Stimulated activated naive CD8-positive, alpha-beta T cell treated with anti-CD3 and anti-CD28 coated beads, Interleukin-15, Interleukin-2, amounts not matched to agents 100 ng/mL and 50 ng/mL, for 24 hours (primary cell): Measurements from ENCODE around the gene TRIM28.

Source experiments
- H3K27ac Mint-ChIP-seq: one replicate; pipeline ENCODE4 v1.8.0; 2021; ENCODE audit warnings: mild to moderate bottlenecking, mixed read lengths
- H3K27me3 Mint-ChIP-seq: one replicate; pipeline ENCODE4 v1.8.0; 2021; ENCODE audit warnings: mixed read lengths
- H3K36me3 Mint-ChIP-seq: one replicate; pipeline ENCODE4 v1.8.0; 2021; ENCODE audit warnings: low read depth, mixed read lengths
- H3K4me1 Mint-ChIP-seq: one replicate; pipeline ENCODE4 v1.8.0; 2021; ENCODE audit warnings: low read depth, mixed read lengths
- H3K4me3 Mint-ChIP-seq: one replicate; pipeline ENCODE4 v1.8.0; 2021; ENCODE audit warnings: mild to moderate bottlenecking, mixed read lengths
- H3K9me3 Mint-ChIP-seq: one replicate; pipeline ENCODE4 v1.8.0; 2021; ENCODE audit warnings: mixed read lengths

Gene TRIM28

DNA sequence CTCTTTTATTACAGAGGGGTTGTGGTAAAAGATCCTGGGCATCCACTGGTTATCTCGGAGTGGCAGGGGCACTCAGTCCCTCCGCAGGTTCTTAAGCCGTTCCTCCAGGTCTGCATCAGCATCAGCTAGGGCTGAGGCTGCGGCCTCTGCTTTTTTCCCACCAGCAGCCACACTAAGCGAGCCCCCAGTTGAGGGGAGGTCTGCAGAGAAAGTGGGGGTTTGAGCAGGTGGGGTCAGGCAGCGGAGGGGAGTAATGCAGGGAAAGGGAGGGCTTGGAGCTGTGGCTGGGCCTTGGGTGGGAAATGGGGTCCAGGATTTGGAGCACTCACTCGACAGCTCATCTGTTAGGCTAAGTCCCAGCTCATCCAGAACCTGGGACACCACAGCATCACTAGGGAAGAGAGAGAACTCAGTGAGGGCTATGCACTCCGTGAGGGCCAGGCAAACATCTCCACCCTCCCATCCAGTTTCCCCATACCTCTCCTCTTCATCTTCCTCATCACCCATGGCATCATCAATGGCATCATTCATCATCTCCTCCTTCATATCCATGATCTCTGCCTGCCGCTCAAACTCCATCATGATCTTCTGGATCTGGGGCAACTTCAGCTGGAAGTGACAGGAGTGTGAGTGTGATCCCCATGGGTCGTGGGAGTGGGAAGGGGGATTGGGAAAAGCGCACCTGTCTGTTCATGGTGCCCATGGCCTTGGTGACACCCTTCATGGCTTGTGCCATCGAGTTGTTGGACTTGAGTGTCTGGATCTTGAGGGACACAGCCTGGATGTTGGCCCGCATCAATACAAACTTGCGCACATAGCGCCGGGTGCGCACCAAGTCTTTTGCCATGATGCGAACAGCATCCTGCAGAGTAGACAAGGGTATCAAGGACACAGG, 8.0 kb downstream of the TRIM28 start:
- H3K27ac Mint-ChIP-seq = no peak overlapping the region
- H3K36me3 Mint-ChIP-seq = peaks cover 84% of the 10 kb centered on the region
- no peaks in the 10 kb centered on the region for H3K9me3 Mint-ChIP-seq
- peaks cover 60% of the 10 kb centered on the region for H3K4me1 Mint-ChIP-seq
- no peaks in the 10 kb centered on the region for H3K27me3 Mint-ChIP-seq
- no peak overlapping the region for H3K4me3 Mint-ChIP-seq

DNA sequence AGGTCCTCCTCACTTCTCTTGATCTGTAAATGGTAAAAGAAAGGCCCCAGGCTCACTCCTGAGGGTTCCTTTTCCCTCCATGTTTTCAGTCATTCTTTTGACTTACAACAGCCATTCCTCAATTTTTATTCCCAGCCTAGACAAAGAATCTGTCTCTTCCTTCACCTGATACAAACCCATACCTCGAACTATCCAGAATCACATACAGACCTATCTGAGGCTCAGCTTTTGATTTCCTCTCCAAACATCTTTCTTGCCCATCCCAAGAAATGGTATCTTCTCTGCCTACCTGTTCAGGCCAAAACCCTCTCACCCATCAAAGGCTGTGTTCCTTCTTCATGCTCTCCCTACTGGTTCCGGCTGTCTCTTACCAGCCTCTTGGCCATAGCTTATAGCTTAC, 8.8 kb downstream of the TRIM28 start:
- H3K9me3 Mint-ChIP-seq = no peaks in the 10 kb centered on the region
- peaks cover 84% of the 10 kb centered on the region for H3K36me3 Mint-ChIP-seq
- H3K27ac Mint-ChIP-seq = peak overlapping the region; percentile 77
- peak overlapping the region; percentile 46 for H3K4me3 Mint-ChIP-seq
- H3K27me3 Mint-ChIP-seq = no peaks in the 10 kb centered on the region
- H3K4me1 Mint-ChIP-seq = peaks cover 59% of the 10 kb centered on the region

DNA sequence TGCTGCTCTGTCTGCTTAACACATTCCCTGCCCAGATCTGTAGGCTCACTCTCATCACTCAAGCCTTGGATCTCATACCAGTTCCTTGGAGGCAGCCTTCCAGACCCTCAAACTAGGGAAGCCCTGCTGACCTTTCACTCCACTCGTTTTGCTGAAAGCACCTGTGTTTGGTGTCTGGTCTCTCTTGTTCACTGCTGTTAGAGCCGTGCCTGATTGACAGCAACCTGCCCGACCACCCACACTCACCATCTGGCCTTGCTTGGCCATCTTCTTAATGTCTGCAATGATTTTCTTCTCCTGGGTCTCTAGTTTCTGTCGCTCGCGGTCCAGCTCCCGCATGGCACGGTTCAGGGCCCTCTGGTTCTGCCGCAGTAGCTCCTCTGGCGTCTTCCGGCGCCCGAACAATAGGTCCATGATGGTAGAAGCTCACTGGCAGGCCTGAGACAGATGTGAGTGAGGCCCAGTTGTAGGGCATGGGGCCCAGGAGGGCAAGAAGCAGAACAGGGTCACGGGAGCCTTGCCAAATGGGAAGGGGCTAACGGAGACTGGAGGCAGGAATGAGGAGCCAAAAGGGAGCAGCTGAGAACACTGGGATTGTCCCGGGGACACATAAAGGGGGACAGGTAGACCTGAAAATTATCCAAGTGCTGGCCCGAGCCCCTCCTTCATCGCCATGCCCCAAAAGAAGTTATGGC, 10.1 kb downstream of the TRIM28 start:
- H3K9me3 Mint-ChIP-seq = no peaks in the 10 kb centered on the region
- H3K36me3 Mint-ChIP-seq = peaks cover 82% of the 10 kb centered on the region
- H3K27me3 Mint-ChIP-seq = no peaks in the 10 kb centered on the region
- H3K27ac Mint-ChIP-seq = peak overlapping the region; percentile 99
- peak overlapping the region; percentile 99 for H3K4me3 Mint-ChIP-seq
- peaks cover 53% of the 10 kb centered on the region for H3K4me1 Mint-ChIP-seq

DNA sequence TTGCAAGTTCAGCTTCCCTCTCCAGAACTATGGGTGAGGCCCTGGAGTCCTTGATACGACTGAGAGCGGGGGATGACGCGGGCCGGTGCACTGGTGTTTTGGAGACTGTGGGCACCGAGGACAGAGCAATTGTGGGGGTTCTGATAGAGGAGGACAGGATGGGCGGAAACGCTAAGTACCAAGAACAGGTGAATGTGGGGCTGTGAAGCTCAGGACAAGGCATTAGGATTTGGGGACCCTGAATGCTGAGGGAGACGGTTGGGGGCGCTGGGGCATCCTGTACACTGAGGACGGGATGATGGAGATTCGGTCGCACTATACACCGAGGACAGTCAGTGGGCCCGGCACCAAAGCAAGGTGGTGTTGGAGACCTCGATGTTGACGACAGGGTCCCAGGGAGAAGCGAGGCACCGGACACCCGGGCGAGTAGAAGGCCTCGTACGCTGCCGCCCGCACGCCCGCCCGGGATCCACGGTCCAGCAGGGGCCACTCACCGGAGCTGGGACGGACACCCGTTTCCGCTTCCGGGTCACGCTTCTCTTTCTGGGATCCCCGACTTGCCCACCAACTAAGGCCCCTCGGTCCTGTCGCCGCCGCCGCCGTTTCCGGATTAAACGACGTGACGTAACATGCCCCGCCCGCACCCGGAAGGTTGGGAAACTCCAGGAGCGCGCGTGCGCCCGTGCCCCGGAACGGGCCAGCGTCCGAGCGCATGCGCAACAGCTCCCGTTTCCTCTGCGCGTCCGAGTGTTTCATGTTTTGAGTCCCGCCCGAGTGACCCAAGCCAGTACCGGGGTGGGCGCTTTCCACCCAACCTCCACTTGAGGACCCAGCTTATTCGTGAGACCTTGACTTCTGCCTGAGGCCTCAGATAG, 10.9 kb downstream of the TRIM28 start, which contains the start of gene CHMP2A:
Gene CHMP2A, minus strand, starts transcription at position 612 of the 875 bp plus-strand sequence. CDS start 893 bp downstream, outside the sequence.
- Mint-ChIP-seq H3K9me3 (no peaks in the 10 kb centered on the region), H3K4me1 (peaks cover 54% of the 10 kb centered on the region)

DNA sequence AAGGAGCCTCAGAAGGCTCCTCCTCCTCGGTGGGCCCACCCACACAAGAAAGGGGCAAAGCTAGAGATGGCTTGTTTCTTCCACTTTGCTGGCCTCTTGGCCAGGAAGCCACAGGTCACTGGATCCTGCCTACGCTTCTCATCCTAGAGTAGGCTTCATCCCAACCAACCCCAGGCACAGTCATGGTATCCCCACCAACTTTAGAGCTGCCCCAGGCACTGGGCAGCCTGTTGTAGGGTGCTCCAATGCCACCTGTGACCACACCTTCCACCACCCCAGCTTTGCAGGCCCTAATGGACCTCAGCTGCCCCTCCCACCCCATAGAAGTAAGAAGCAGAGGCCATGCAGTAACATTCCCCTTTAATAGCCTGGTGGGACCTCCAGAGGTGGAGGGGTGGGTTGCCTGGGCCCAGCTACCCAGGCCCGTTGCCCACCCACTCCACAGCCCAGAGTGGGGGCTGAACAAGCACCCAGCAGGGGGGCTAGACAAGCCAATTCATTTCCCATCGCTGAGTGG, 11.6 kb downstream of the TRIM28 start:
- H3K9me3 Mint-ChIP-seq = no peaks in the 10 kb centered on the region
- peaks cover 61% of the 10 kb centered on the region for H3K4me1 Mint-ChIP-seq
- H3K36me3 Mint-ChIP-seq = peaks cover 70% of the 10 kb centered on the region
- peak overlapping the region; percentile 99 for H3K4me3 Mint-ChIP-seq
- H3K27me3 Mint-ChIP-seq = no peaks in the 10 kb centered on the region
- H3K27ac Mint-ChIP-seq = peak overlapping the region; percentile 99

More for the DNA sequence above, 10.9 kb downstream of the TRIM28 start, which contains the start of gene CHMP2A:
- no peaks in the 10 kb centered on the region for H3K27me3 Mint-ChIP-seq
- peaks cover 76% of the 10 kb centered on the region for H3K36me3 Mint-ChIP-seq
- peak within 1 kb of the TSS; percentile 99 for H3K4me3 Mint-ChIP-seq
- H3K27ac Mint-ChIP-seq = peak within 1 kb of the TSS; percentile 99

DNA sequence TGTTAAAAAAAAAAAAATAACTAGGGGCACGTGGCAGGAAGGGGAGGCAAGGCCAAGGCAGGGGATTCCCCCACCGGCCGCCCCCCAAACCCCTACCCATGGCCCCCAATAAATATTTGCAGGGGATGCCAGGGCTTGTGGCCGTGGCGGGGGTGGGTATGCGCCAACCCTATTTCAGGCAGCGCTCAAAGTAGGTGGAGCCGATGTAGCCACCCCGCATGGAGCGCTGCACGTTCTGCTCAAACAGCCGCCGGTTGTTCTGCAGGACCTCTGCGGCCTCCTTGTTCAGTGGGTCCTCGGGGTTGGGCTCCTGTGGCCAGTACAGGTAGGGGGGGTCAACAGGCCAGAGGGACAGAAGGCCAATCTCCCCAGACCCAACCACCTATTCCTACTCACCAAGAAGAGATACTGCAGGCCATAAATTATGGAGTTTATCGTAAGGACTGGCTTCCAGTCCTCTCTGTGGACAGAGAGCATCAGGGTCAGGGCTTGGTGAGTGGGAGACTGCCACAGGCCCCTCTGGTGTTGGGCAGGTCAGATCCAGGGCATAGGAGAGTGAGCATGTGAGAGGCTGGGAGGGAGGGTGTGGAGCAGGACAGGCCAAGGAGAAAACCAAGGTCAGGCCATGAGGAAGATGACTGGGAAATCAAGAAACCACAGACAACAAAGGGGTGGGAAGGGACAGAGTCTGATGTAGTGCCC, 12.2 kb downstream of the TRIM28 start:
- H3K36me3 Mint-ChIP-seq = peaks cover 63% of the 10 kb centered on the region
- peak overlapping the region; percentile 99 for H3K27ac Mint-ChIP-seq
- no peaks in the 10 kb centered on the region for H3K9me3 Mint-ChIP-seq
- H3K27me3 Mint-ChIP-seq = no peaks in the 10 kb centered on the region
- peaks cover 68% of the 10 kb centered on the region for H3K4me1 Mint-ChIP-seq
- H3K4me3 Mint-ChIP-seq = peak overlapping the region; percentile 99

DNA sequence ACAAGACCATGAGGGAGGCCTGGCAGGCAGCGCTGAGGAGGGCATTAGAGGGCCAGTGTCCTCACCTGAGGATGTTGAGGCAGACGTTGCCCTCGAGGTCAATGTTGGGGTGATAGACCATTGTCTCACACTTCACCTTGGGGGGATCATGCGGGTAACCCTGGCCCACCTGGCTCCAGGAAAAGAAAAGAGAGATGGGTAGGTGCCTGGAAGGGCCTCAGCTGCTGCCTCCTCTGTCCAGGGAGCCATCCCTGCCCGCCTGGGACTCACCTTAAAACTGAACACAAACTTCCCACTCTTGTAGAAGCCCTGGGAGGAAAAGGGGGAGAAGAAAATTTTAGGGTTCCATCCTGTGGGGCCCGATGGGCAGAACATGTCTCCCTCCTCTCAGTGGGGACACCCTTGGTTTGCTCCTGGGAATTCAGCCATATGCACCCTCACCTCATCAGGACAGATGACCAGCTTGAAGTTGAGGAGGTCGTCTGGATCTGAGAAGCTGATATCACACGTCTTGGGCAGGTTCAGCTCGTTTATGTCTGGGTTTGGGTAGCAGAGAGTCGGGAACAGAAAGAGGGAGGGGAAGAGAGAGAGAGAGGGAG, 12.9 kb downstream of the TRIM28 start:
- Mint-ChIP-seq H3K27me3 (no peaks in the 10 kb centered on the region), H3K9me3 (no peaks in the 10 kb centered on the region), H3K4me1 (peaks cover 74% of the 10 kb centered on the region), H3K4me3 (peak overlapping the region; percentile 99), H3K27ac (peak overlapping the region; percentile 99), H3K36me3 (peaks cover 62% of the 10 kb centered on the region)

DNA sequence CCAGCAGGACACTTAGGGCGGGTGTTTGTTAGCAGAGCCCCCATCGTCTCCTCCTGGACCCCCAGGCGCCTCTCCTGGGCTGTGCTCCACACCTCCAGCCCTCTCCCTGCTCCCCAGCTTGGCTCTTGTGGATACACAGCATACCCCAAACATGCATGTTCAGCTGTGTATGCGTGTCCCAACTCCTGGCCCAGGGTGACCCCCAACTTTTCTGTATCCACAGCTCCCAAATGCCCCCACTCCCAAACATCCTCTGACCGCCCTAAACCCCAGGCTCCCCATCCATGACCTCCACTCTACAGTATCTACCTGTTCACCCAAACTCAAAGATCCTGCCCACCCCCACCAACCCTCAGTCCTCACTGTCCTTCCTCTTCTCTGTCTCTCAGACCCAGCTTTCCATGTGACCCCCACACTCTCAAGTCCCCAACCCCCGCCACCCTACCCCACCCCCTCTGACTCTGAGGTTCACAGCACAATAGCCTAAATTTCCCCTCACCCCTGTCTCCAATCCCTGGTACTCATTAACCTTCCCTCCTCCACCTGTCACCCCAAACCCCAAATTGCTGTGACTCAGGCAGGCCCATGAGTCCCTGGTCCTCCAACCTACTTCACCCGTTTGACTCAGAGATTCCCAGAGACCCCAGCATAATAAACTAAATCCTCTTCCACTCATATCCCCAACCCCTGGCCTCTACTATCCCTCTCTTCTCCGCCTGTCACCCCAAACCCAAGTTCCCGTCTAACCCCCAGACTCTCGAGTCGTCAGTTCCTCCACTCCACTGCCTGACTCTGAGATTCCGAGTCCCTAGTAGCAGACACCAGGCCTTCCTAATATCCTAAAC, 13.6 kb downstream of the TRIM28 start:
- Mint-ChIP-seq H3K27ac (peak overlapping the region; percentile 99), H3K4me1 (peaks cover 77% of the 10 kb centered on the region), H3K4me3 (peak overlapping the region; percentile 99), H3K36me3 (peaks cover 56% of the 10 kb centered on the region), H3K9me3 (no peaks in the 10 kb centered on the region), H3K27me3 (no peaks in the 10 kb centered on the region)

DNA sequence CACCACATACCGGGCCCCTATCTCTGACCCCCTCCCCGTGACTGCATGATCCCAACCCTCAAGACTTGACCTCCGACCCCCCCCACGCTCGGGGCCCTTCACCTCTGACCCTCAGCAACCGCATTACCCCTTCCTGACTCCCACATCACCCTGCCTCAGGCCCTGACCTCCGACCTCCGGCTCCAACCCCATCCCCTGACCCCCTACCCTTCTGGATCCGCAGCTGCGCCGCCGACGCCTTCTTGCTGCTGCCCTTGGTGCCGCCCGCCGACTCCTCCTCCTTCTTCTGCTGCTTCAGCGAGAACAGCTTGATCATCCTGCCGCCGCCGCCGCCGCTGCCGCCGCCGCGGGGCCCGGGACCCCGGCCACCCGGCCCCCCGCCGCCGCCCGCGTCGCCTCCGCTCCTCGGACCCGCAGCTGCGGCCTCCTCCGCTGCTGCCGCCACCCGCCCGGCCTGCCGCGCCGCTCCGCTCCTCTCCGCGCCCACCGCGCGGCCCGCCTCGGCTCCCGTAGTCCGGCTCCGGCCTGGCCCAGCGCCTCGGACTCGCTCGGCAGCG, 14.3 kb downstream of the TRIM28 start, which contains the start of gene UBE2M:
Gene UBE2M, minus strand, starts transcription at position 546 of the 557 bp plus-strand sequence. Its CDS starts 230 bp downstream, at position 316.
- Mint-ChIP-seq H3K36me3 (peaks cover 50% of the 10 kb centered on the region), H3K27ac (peak within 1 kb of the TSS; percentile 100), H3K9me3 (no peaks in the 10 kb centered on the region), H3K4me3 (peak within 1 kb of the TSS; percentile 99), H3K27me3 (no peaks in the 10 kb centered on the region), H3K4me1 (peaks cover 75% of the 10 kb centered on the region)

DNA sequence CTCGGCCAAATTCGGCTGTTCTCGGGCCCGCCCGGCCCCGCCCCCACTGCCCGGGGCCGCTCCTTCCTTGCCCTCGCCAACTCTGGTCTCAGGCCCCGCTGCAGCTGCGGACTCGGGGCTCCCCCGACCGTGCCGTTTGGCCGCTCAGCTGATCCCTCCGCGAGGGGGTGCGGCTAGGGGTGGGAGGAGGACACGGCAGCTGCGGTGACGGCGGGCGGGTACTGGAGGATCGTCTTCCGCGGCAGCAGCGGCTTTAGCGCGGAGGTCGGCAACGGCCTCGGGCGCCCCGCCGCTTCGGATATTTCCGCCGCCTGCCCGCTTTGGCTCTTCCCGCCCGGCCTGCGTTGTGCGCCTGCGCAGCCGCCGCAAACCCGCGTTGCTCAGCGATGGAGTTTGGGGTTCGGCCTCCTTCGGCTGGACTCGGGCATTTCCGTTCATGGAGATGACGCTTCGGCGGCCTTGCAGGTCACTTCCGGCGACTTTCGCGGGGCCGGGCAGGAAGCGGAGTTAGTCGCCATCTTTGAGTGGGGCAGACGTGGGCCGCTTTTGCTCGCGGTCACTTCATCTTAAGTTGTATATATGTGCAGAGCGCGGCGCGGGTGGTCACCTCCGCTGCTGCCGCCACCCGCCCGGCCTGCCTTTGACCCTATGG, 14.9 kb downstream of the TRIM28 start:
- Mint-ChIP-seq H3K27ac (peak overlapping the region; percentile 100), H3K4me3 (peak overlapping the region; percentile 99), H3K27me3 (no peaks in the 10 kb centered on the region), H3K36me3 (peaks cover 52% of the 10 kb centered on the region), H3K4me1 (peaks cover 77% of the 10 kb centered on the region), H3K9me3 (no peaks in the 10 kb centered on the region)

DNA sequence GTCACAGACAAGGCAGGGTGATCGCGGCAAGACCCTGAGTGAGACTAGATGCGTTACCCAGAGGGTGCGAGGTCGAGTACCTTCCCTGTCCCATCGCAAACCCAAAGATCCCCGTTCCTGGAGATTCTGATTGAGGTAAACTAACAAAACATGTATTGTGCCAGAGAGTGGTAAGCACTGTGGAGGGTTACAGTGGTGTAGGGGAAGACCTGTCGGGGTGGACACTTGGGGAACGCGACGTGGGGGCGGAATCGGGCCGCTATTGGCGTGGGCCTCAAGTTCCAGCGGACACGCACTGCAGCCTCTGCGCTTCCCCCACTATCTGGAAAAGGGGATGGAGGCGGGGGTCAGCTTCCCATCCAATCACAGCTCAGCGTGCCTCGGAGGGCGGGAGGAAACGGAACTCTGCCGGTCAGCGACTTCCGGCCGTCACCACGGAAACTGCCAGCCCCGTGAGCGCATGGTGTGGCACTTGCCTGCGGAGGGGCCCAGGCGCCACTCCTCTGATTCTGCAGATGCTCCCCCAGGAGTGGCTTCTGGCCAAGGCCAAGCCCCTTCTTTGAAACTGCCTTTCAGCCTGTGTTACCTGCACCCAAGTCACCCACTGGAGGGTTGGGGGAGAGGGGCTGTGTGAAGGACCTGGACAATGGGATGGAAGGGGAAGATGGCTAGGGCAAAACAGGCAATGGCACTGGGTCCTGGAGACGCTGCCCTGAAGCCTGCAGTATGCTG, 15.6 kb downstream of the TRIM28 start:
- peaks cover 45% of the 10 kb centered on the region for H3K36me3 Mint-ChIP-seq
- no peaks in the 10 kb centered on the region for H3K27me3 Mint-ChIP-seq
- no peaks in the 10 kb centered on the region for H3K9me3 Mint-ChIP-seq
- peak overlapping the region; percentile 100 for H3K27ac Mint-ChIP-seq
- H3K4me3 Mint-ChIP-seq = peak overlapping the region; percentile 99
- peaks cover 73% of the 10 kb centered on the region for H3K4me1 Mint-ChIP-seq
